Parietal lobe (tissue), 2 donors: ENCODE results near the gene EMID1. TPM values are rescaled to one million over a fixed set of nuclear protein-coding genes. Genes with fewer than 3 reads are reported as not detected.

ENCODE experiments used
- small RNA-seq: library from RNA; depleted of rRNA; stranded (forward); fragments of <200 nt; gene quantifications from one replicate; pipeline ENCODE3, GENCODE V24; 2014; ENCODE audit warnings: low replicate concordance
- total RNA-seq: library from RNA; depleted of rRNA; stranded (reverse); fragments of >200 nt; gene quantifications from one replicate; pipeline ENCODE4 v1.2.3, GENCODE V29; 2014

The EMID1 gene
- total RNA-seq, result 45.4 TPM

GRCh38 chr22:29205594-29206371, at the start of gene EMID1:
EMID1 (plus strand) TSS chr22:29205896; CDS start chr22:29206039, 143 bp downstream.

GRCh38 chr22:29267858-29268510, 62.3 kb downstream of the EMID1 start, which contains the start of the genes EWSR1 and RHBDD3:
EWSR1 (plus strand) TSS chr22:29268268; CDS start chr22:29268337, 69 bp downstream.
RHBDD3 (minus strand) TSS chr22:29267981; CDS start chr22:29265626, 2,355 bp downstream.

GRCh38 chr22:29306175-29306834, 100.6 kb downstream of the EMID1 start, which contains the start of gene GAS2L1:
GAS2L1 (plus strand) TSS chr22:29306650; CDS start chr22:29308106, 1,456 bp downstream.

Small RNA genes within 50 kb of the gene (small RNA-seq; reads per million reads assigned to genes)
- gene RNU6-1219P, result not detected

Other genes with a start within 250 kb of the EMID1 start
- not detected for gene C22orf31, start 144.1 kb upstream of the EMID1 start, total RNA-seq
- gene KREMEN1, start 132.9 kb upstream of the EMID1 start, total RNA-seq, result 11.0 TPM
- gene RHBDD3, start 62.1 kb downstream of the EMID1 start, total RNA-seq, result 26.3 TPM
- gene EWSR1, start 62.4 kb downstream of the EMID1 start, total RNA-seq, result 331 TPM
- gene GAS2L1, start 100.8 kb downstream of the EMID1 start, total RNA-seq, result 11.0 TPM
- gene RASL10A, start 109.8 kb downstream of the EMID1 start, total RNA-seq, result 21.3 TPM
- gene AP1B1, start 182.7 kb downstream of the EMID1 start, total RNA-seq, result 54.5 TPM
- not detected for gene RFPL1, start 232.7 kb downstream of the EMID1 start, total RNA-seq